ENCODE results near the gene SRRT.
A peak's percentile ranks its signal among the peaks of the same experiment; 100 is the strongest.

Gene SRRT

GRCh38 chr7:100874577-100875355 lies at the start of gene SRRT:
Gene SRRT, plus strand, starts transcription at chr7:100875103. Its CDS starts 488 bp downstream, at chr7:100875591.
- peak; percentile 97 for DNase-seq (ENCODE audit: low read depth)
- H3K4me3 ChIP-seq (ENCODE audit: low read length) = peak within 1 kb of the TSS; percentile 94
- TF ChIP-seq CTCF (conservative IDR thresholded peaks at IDR 0.05; ENCODE audit: low read length) = peak; percentile 32; the same call in 1 of the 2 replicates

- peak overlapping the region; percentile 71 for H3K4me3 ChIP-seq (ENCODE audit: low read length)
- no peak for TF ChIP-seq CTCF (conservative IDR thresholded peaks at IDR 0.05; ENCODE audit: low read length)
- peak; percentile 17 for DNase-seq (ENCODE audit: low read depth)
Observed at GRCh38 chr7:100825215-100825671, 49.7 kb upstream of the SRRT start.

GRCh38 chr7:100825751-100826513 lies 49.0 kb upstream of the SRRT start:
- peak; percentile 63 for DNase-seq (ENCODE audit: low read depth)
- H3K4me3 ChIP-seq (ENCODE audit: low read length) = peak overlapping the region; percentile 71
- TF ChIP-seq CTCF (conservative IDR thresholded peaks at IDR 0.05; ENCODE audit: low read length) = peak; percentile 58

GRCh38 chr7:100826514-100827329 lies 48.2 kb upstream of the SRRT start:
- no peak for DNase-seq (ENCODE audit: low read depth)
- TF ChIP-seq CTCF (conservative IDR thresholded peaks at IDR 0.05; ENCODE audit: low read length) = no peak
- peak overlapping the region; percentile 71 for H3K4me3 ChIP-seq (ENCODE audit: low read length)

- peak; percentile 82 for DNase-seq (ENCODE audit: low read depth)
- H3K4me3 ChIP-seq (ENCODE audit: low read length) = peak within 1 kb of the TSS; percentile 71
- peak; percentile 62 for TF ChIP-seq CTCF (conservative IDR thresholded peaks at IDR 0.05; ENCODE audit: low read length)
Observed at GRCh38 chr7:100827330-100828226, 47.3 kb upstream of the SRRT start, which contains the start of gene EPHB4. Gene EPHB4, minus strand, starts transcription at chr7:100827523. Its CDS starts 493 bp downstream, at chr7:100827030.

- TF ChIP-seq CTCF (conservative IDR thresholded peaks at IDR 0.05; ENCODE audit: low read length) = no peak
- no peak for DNase-seq (ENCODE audit: low read depth)
- H3K4me3 ChIP-seq (ENCODE audit: low read length) = no peak overlapping the region
Observed at GRCh38 chr7:100829150-100829716, 45.7 kb upstream of the SRRT start.
